ENCODE results near the gene MAN1B1.

MAN1B1 gene

GRCh38 chr9:137088121-137088520 lies 1.3 kb downstream of the MAN1B1 start:
- no peak for DNase-seq

GRCh38 chr9:137089232-137089947 lies 2.6 kb downstream of the MAN1B1 start:
- no peak for DNase-seq

GRCh38 chr9:137095664-137096517 lies 9.1 kb downstream of the MAN1B1 start:
- peak; percentile 82 for DNase-seq

- no peak for DNase-seq
Measured at GRCh38 chr9:137096785-137097546, 10.2 kb downstream of the MAN1B1 start.

- no peak for DNase-seq
Measured at GRCh38 chr9:137097761-137098462, 11.1 kb downstream of the MAN1B1 start.

- DNase-seq, result no peak
Measured at GRCh38 chr9:137099231-137099630, 12.4 kb downstream of the MAN1B1 start.

GRCh38 chr9:137103206-137103999 lies 16.6 kb downstream of the MAN1B1 start:
- DNase-seq, result no peak

GRCh38 chr9:137105814-137106661 lies 19.3 kb downstream of the MAN1B1 start:
- no peak for DNase-seq

- no peak for DNase-seq
Measured at GRCh38 chr9:137106662-137107250, 20.0 kb downstream of the MAN1B1 start.

- DNase-seq, result no peak
Measured at GRCh38 chr9:137107312-137107921, 20.6 kb downstream of the MAN1B1 start.

GRCh38 chr9:137107982-137108381 lies 21.2 kb downstream of the MAN1B1 start:
- DNase-seq, result no peak

GRCh38 chr9:137108608-137109249 lies 21.9 kb downstream of the MAN1B1 start:
- no peak for DNase-seq

GRCh38 chr9:137109250-137110146 lies 22.7 kb downstream of the MAN1B1 start:
- no peak for DNase-seq

- DNase-seq, result no peak
Measured at GRCh38 chr9:137110147-137110910, 23.5 kb downstream of the MAN1B1 start.

GRCh38 chr9:137110911-137111787 lies 24.4 kb downstream of the MAN1B1 start:
- DNase-seq, result no peak

- DNase-seq, result no peak
Measured at GRCh38 chr9:137111788-137112563, 25.2 kb downstream of the MAN1B1 start.
